GM10248 (cell line): ENCODE measurements around the gene TAF1A.

Experiments used
- CTCF ChIA-PET: fragments of 300-600 bp; sonication (Branson Sonifier 250); formaldehyde crosslinking; extraction: SDS; loops from one replicate; lab custom pipeline; 2021; ENCODE audit warnings: antibody characterized with exemption; lab: Yijun Ruan, JAX
- POLR2A ChIA-PET: fragments of 350-650 bp; sonication (Branson Sonifier 250); formaldehyde crosslinking; extraction: SDS; loops from one replicate; lab custom pipeline; 2020; ENCODE audit warnings: antibody characterized with exemption; lab: Yijun Ruan, JAX
- DNase-seq: peaks from one replicate; pipeline ENCODE4 v3.0.0; 2012; ENCODE audit errors: extremely low spot score
- TF ChIP-seq, protein P1 (sequence below): IDR thresholded peaks from 2 replicates; pipeline ENCODE4 v1.5.1; 2012; ENCODE audit warnings: mild to moderate bottlenecking, low read depth; ENCODE audit errors: extremely low read depth, missing control alignments, control extremely low read depth

TAF1A gene

DNA sequence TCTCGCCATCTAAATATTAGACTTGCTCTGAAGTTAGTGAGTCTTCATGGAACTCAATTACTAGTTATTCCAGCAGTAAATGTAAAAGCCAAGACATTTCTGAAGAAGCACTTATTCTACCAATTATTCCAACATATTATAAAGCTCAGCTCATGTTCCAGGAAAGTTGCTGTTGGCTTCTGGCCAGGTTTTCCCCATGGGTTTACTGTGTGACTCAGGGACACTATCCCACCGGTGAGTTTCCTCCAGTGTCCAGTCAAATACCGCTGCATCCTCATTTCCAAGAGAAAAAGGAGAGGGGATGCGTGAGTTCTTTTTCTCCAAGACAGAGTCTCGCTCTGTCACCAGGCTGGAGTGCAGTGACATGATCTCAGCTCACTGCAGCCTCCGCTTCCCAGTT is 32.6 kb downstream of the TAF1A start:
- ChIA-PET POLR2A (no interaction called here), CTCF (interaction anchor here (0.8 to 2.2 kb wide), 3 partner anchors 10 to 77 kb away, joined by 3 to 6 read pairs (median 4); no protein-coding TSS in a partner anchor)
- DNase-seq, result no peak
- TF ChIP-seq, protein P1, sequence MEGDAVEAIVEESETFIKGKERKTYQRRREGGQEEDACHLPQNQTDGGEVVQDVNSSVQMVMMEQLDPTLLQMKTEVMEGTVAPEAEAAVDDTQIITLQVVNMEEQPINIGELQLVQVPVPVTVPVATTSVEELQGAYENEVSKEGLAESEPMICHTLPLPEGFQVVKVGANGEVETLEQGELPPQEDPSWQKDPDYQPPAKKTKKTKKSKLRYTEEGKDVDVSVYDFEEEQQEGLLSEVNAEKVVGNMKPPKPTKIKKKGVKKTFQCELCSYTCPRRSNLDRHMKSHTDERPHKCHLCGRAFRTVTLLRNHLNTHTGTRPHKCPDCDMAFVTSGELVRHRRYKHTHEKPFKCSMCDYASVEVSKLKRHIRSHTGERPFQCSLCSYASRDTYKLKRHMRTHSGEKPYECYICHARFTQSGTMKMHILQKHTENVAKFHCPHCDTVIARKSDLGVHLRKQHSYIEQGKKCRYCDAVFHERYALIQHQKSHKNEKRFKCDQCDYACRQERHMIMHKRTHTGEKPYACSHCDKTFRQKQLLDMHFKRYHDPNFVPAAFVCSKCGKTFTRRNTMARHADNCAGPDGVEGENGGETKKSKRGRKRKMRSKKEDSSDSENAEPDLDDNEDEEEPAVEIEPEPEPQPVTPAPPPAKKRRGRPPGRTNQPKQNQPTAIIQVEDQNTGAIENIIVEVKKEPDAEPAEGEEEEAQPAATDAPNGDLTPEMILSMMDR, result no peak

DNA sequence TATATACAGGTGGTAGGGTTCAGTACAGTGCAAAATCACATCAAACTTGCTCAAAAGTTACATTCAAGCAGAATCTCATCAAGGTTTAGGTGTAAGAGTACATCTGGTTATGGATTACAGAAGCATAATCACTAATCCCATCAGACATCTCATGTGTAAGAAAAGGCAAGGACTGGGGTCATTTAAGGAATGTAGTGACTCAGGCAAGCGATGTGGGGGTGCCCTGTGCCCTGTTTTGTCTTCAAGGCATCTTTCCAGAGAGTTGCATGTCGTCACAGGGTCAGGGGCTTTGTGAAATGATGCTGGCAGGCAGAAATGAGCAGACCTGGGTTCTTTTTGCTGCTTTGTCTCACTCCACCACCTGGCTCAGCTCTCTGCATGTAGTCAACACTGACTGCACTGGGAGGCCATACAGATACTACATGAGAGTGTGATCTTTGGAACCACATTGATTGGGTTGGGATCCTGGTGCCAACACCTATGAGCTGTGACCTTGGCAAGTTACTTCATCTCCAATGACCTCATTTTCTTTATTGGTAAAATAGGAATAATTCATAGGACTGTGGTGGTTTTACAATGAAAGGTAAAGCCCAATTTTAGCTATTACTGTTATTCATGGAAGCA is 33.6 kb downstream of the TAF1A start:
- CTCF ChIA-PET, result interaction anchor here (1.2 to 2.2 kb wide), 2 partner anchors 9 to 78 kb away, joined by 4 to 6 read pairs; no protein-coding TSS in a partner anchor
- POLR2A ChIA-PET, result no interaction called here
- TF ChIP-seq, protein P1, result no peak
- no peak for DNase-seq

DNA sequence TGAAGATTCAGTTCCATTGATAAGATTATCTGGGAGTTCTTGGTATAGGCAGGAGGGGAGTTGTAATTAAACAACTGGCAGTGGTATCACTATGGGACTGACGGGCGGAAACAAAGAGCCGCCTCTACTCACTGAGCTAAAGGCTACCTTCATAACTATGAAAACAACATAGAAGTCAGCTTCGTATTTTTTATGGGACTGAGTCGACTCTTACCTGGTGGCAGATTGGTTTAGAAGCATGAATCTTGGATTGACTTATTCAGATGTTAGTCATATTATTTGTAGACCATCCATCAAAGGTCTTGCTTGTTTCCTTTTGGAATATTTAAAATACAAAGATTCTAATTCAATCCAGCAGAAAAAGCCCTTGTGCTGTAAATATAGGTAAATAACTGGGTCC is 35.6 kb downstream of the TAF1A start:
- TF ChIP-seq, protein P1, result no peak
- DNase-seq, result no peak
- ChIA-PET CTCF (interaction anchor here (1.0 to 1.8 kb wide), 2 partner anchors 14 to 80 kb away, joined by 3 to 4 read pairs; no protein-coding TSS in a partner anchor), POLR2A (no interaction called here)

DNA sequence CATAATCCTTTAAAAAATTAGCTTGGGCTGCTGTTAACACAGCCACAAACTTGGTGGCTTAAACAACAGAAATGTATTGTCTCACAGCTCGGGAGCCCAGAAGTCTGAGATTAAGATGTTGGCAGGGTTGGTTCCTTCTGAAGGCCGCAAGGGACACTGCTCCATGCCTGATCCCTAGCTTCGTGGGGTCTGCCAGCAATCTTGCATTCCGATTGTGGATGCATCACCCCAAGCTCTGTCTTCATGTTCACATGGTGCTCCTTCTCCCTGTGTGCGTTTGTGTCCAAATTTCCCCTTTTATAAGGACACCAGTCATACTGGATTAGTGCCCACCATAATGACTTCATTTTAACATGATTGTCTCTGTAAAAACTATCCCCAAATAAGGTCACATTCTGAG is 36.9 kb downstream of the TAF1A start:
- DNase-seq, result no peak
- TF ChIP-seq, protein P1, result no peak
- ChIA-PET POLR2A (no interaction called here), CTCF (interaction anchor here (1.8 kb wide), 1 partner anchor 81 kb away, joined by 4 read pairs; no protein-coding TSS in a partner anchor)

DNA sequence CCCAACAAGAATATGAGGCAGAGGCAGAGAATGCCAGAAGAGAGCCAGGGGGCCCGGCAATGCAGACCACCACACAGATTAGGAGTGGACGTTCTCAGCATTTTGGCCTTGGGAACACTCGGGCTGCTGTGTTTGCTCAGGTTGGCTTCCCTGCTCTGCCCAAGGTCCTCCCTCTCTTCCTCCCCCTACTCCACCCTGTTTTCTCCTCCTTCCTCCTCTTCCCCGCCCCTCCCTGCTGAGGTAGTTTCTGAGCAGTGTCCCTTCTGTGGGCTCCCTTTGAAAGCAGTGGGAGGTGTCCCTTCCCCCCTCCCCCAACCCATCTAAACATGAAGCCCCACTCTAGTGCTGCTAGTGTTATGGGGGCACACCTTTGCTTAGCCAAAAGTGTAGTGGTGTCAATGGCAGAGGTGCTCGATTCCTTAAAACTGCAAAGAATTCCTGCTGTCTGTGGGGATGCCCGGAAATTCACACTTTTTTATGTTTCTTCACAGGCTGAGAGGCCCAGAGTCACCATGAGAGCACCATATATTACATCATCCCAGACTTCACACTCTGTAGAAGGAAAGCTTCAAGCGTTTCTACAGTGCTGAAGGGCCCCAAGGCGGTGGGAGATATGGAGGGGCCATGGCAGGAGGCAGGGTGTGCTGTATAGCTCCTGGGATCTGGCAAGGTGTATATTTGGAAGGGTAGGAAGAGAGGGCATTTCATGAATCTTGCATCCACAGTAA is 41.6 kb downstream of the TAF1A start, which contains the start of gene HHIPL2:
Gene HHIPL2, minus strand, starts transcription at position 161 of the 728 bp plus-strand sequence. Its CDS starts 60 bp downstream, at position 101.
- ChIA-PET CTCF (no interaction called here), POLR2A (no interaction called here)
- no peak for DNase-seq
- TF ChIP-seq, protein P1, result no peak

DNA sequence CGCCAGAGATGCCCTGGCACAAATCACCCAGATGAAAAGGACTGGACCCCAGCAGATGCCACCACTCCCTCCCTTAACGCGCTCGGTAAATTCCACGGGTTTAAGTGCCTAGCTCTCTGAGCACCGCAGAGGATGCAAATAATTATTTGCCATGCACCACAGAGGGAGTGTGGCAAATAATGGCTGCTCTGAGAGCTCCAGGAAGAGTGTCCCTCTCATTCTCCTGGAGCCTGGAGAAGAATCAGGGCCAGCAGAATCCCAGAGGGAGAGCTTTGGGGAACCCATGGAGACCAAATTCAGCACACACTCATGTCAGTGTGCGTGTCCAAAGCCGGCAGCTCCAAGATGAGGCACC is 42.5 kb downstream of the TAF1A start:
- TF ChIP-seq, protein P1, result no peak
- no peak for DNase-seq
- ChIA-PET CTCF (interaction anchor here (0.9 to 1.4 kb wide), 3 partner anchors 9 to 87 kb away, joined by 3 to 4 read pairs (median 3); no protein-coding TSS in a partner anchor), POLR2A (interaction anchor here (0.5 kb wide), 1 partner anchor 37 kb away, joined by 3 read pairs; no protein-coding TSS in a partner anchor)
